Stimulated activated CD4-positive, alpha-beta T cell treated with anti-CD3 and anti-CD28 coated beads, Interleukin-15, amount 100 ng/mL, for 48 hours (primary cell): Measurements from ENCODE around the gene PTPRN2.

Experiments
- DNase-seq, 2 donors: peaks; one replicate each; pipeline ENCODE4 v3.0.0-alpha.2; 2020; ENCODE audit warnings: low read depth in 2 of 2

Gene PTPRN2

DNA sequence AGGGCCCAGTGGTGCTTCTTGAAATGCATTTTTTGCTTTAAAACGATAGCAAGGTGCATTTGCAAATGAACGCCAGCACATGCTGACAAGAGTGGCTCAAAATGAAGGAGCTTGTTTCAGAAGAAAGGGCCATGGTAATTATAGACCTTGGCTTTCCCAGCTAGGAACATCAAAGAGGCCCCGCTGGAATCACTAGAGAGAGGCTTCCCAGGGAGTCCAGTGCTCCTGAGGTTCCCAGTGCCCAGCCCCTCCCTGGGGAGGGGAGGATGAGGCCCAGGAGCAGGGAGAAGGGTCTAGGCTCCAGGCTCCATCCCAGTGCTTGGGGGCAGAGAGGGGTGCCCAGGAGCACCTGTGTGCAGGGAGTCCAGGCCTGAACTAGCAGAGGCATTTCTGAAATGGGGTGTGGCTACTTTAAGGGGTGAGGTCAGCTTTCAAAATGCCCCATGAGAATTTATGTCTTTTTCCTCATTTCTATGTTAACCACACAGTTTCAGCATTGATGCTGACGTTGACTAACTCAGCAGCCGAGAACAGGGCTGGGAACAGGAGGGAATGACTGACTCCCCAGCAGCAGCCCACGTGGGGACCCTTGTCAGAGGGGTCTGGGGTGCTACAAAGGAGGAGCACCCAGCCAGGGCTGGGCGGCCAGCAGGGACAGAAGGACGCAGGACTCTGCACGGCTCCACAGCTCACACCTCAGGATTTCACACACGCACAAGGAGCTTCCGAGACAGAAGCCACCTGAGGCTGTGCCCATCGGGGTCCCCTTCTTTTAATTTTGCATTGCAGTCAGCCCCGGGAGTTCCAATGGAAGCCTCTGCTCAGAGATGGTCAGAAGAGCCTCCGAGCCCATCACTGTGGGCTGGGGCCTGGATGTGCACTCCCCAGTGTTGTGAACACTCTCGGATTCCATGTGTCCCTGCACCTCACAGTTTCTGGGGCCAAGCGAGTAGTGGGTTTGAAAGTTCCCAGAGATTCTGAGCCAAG lies 570.2 kb downstream of the PTPRN2 start:
- DNase-seq = no peak

DNA sequence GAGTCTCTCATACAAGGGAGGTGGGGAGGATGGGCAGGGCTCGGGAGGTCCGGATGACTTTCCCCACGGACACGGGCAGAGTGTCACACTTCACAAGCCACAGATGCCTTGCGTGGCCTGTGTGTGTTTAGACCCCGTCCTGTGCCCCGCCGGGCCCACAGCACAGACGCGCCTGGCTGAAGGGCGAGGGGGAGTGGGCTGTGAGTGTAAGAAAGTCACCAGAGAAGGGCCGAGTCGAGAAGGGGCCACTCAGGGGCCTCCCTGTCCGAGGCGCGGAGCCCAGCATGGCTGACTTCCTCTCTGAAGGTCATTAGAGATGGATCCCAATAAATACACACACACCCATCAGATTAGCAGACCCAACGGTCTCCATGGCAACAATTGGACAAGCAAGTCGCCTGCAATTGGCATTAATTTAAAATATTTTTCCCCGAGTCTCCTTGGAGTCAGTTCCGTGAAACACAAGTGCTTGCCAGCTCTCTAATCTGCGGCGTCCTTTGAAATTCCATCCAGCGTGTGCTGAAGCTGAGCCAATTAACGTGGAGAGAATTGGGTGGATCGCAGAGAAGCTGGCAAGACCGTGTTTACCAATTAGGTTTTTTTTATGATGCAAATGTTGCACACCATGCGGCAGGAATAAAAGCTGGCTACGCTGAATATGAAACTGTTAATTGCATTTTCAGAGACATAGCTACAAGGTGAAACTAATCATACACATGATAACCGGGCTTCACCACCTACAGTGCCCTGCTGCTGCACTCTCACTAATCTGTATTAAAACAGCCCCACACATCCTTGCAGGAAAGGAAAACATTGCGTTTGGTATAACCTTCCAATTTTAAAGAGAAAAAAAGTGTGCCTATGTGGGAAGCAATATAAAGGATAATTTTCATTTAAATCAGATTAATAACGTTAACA lies 571.2 kb downstream of the PTPRN2 start:
- no peak for DNase-seq

DNA sequence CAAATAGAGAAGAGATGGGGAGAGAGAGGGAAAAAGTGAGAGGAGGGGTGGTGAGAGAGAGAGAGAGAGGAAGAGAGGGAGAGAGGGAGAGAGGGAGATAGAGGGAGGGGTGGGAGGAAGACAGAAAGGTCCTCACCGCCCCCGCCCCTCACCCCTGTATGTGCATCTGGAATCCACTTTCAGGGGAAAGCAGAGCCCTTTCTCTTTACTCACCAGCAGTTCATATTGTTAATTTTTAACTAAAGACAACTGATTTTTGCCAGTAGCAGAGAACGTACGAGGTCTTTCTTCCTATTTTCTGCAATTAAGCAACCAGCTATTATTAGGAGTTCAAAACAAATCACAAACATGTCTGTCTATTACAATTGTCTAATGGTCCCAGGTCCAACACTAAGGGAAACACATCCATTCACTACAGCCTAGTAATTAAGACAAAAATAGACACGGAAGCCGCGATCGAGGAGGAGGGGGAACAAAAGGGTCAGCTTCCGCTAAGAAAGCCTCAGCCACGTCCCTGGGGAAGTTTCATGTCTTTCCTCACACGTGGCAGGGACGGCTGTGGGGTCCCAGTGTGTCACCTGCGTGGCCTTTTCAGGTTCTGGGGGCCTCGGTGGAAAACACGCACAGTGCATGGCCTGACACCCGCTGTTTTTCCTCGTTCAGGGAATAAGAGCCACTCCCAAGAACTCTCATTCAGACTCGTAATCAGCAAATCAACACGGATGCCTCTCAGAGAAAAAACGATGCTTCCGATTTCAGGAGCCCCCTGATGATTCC lies 572.0 kb downstream of the PTPRN2 start:
- DNase-seq = no peak

DNA sequence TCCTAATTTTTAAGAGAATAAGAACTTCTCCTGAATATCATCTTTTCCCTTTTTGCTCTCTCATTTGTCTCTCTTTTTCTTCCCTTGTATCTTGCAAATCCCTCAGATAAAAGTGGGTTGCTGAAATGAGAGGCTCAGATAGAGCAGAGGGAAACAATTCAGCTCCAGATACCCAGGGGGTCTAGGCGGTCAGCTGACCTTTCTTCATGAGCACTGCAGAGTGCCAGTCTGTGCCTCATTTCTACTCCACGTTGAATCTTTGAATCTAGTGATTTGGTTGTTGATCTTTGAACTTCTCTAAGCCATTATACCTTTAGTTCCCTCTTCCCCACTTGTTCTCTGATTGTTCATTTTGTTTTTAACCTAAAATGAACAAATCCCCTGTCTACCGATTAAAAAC lies 572.6 kb downstream of the PTPRN2 start:
- no peak for DNase-seq

DNA sequence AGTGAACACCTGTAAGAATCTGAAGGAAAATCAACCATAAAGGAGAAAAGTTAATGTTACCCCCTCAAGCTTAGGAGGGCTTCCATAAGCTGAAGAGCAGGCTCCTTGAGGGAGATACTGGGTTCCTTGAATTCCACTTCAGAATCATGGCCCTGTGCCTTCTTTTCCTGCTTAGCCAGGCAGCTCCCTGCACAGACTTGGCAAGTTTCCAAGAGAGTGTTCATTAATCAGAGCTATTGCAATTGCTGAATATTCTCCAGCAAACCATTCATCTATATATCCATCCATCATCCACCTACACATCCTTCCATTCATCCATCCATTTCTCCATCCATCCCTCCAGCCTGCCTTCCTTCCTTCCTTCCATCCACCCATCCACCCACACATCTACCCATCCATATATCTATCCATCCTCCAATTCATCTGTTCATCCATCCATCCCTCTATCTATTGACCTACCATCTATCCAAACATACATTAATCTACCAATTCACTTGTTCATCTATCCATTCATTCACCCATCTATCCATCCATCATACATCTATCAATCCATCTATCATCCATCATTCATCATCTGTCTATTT lies 574.4 kb downstream of the PTPRN2 start:
- no peak for DNase-seq

DNA sequence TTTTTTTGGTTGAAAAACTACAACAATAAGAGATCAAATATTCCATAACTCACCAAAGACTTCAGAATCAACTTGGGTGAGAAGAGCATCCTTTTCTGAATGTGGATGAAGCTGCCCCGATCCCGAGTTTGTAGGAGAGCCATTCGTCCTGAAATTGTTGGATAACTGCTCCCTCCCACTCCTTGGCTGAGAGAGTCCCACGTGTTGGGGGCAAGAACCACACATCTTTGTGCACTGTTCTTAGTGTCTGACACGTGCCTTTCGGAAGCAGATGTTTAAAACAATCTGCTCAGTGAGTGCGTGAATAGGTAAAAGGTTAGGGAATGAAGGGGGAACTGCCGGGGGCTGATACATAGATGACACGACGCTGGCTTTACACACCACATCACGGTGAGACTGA lies 575.7 kb downstream of the PTPRN2 start:
- no peak for DNase-seq

DNA sequence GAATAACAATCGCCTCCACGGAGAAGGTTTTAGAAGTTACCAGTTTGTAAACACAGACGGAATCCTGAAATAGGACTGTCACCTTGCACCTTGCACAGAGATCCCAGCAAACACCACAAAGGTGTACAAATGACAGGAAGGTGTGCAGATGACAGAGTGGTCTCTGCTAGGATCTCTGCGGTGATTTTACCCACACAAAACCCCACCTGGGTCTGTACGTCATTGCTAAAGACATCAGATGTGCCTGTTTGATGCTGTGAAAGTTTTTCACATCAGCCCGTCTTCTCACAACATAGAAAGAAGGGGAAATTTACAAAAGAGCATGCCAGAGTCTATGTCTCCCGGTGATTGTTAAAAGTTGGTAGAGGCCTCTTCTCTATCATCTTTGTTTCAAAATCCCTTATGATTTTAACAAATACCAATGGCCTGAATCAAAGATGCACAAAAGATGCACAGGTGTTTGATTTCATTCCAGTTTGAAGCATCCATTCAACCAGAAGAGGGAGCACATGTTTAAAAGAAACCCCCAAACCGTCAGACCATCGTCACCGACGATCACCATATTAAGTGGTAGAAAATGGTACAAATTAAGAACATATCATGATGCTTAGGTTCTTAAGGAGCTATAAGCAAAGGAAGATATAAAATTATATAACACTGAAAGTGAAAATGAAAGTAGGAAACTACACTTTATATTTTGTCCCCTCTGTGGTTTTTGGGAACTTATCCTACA lies 576.5 kb downstream of the PTPRN2 start:
- DNase-seq = no peak

DNA sequence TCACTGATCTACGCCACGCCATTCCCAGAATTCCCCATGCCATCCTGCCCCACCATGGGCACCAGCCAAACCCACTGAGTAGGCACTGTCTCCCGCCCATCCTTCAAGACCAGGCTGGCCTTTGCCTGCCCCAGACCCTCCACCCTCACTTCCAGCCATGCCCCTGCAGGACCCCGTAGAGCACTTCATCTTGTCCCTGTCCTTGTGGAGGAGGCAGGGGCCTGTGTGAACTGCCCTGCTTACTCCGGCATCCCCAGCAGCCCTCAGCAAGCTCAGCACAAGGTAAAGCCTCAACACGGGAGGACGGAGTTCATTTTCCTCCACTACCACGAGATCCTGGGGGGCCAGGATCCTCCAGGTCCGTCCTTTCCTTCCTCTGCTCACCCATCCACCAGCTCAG lies 577.7 kb downstream of the PTPRN2 start:
- no peak for DNase-seq

DNA sequence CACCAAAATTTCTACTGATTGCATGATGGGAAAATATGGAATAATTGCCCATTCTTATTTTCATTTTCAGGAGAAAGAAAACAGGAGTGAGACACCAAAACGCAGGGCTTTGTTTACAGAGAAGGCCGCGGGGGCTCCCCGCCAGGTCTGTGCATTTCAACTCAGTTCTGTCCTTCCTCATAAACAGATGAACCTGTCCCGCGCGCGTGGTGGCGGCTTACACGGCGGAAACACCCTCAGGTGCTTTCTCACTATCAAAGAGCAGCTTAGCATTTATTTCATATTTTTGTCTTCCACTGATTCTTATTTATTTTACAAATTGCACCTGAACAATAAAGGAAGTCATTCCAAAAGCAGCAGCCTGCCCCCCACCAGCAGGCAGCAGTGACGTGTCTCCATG lies 579.4 kb downstream of the PTPRN2 start:
- DNase-seq = no peak

DNA sequence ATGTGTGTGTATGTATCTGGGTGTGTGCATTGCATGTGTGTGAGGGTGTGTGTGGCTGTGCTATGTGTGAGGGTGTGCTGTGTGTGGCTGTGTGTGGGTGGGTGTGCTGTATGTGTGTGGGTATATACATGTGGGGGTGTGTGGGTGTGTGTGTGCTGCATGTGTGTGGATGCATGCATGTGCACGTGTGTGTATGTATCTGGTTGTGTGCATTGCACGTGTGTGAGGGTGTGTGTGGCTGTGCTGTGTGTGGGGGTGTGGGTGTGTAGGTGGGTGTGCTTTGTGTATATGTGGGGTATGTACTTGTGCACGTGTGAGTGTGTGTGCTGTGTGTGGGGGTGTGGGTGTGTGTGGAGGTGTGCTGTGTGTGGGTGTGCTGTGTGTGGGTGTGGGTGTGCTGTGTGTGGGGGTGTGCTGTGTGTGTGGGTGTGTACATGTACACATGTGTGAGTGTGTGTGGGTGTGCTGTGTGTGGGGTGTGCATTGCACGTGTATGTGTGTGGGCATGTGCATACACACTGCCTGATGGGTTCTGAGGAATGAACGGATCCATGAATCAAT lies 579.8 kb downstream of the PTPRN2 start:
- no peak for DNase-seq

DNA sequence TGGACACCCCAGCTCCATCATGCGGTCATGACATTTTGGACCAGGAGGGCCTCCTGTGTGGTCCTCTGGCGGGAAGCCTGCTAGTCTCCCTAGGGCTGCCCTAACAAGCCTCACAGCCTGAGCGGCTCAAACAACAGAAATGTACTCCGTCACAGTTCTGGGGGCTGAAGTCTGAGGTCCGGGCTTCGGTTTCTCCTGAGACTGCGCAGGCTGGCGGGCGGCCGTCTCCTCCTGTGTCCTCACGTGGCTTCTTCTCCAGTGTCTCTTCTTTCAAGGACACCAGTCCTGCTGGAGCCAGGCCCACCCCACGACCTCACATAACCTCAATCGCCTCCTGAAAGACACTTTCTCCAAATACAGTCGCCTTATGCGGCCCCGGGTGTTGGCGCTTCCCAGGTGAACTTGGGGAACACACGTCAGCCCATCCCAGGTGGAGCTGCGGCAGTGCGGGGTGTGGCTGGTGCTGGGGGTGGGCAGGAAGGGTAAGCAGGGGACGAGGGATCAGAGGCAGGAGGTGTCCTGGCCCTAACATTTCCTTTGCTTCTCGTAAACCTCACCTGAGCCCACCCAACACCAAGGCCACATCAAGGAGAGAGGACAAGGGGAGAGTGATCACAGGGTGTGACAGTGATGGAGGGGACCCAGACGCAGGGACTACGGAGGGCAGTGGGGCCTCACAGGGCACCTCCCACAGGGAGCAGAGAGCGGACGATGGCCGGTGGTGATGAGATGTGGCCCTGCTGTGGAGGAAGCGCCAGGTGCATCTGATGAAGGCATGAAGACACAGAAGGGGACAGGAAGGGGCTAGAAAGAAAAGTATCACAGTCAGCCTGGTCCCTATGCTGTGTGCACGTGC lies 580.6 kb downstream of the PTPRN2 start:
- no peak for DNase-seq

DNA sequence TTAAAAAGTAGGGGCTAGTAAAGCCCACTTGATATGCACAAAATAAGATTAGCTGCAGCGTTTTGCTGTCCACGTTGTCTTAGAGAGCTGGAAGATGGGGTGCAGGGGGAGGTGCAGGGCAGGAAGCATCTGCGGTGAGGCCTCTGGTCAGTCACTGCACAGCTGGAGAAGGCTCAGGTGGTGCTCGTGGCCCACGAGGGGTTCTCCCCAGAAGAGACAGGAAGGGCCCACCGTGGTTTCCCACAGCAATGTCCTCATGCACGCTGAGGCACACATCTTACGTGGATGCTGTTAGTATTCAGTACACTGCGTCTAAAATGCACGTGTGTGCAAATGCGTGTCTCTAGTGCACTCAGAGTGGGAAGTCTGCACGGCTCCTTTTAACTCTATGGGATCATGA lies 582.1 kb downstream of the PTPRN2 start:
- no peak for DNase-seq

DNA sequence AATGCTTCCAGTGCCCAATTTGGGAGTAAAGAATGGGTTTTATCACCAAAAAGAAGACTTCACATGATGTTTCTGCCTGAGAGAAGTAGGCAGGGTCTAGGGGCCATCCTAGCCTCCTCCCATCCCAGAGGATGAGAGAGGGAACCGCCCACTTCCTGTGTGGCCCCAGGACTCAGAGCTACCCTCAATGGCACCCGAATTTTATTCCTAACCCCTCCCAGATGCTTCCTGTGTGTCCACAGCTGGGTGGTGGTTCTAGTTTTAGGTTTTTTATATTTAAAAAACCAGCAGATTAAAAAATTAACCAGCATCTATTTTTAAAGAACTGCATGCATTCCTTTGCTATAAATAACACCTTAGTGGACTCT lies 583.5 kb downstream of the PTPRN2 start:
- DNase-seq = no peak

DNA sequence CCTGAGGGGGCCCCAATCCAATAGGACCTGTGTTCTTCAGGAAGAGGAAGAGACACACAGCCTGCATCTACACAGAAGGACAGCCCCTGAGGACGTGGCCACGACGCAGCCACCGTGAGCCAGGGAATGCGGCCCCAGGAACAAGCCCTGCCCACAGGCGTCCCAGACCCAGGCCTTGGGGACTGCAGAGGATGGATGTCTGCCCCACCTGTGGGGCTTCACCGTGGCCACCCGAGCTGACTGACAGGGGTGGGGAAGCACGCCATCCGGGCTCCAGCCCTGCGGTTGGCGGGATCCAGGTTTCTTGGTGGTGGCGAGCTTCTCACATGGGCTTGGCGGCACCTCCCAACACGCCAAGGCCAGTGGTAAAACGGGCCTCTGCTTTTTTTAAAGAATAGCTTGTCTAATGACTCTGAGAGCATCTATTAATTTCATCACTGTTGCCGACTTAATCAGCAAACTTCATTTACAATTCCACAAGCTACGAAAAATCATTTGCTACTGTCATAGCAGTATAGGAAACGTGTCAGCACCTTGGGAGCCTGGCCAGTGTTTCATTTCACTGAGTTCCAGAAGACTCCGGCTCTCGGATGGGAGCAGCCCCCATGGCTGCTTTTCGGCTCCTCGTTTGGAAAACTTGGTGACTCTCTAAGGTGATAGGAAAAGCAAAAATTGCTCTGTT lies 584.0 kb downstream of the PTPRN2 start:
- no peak for DNase-seq

DNA sequence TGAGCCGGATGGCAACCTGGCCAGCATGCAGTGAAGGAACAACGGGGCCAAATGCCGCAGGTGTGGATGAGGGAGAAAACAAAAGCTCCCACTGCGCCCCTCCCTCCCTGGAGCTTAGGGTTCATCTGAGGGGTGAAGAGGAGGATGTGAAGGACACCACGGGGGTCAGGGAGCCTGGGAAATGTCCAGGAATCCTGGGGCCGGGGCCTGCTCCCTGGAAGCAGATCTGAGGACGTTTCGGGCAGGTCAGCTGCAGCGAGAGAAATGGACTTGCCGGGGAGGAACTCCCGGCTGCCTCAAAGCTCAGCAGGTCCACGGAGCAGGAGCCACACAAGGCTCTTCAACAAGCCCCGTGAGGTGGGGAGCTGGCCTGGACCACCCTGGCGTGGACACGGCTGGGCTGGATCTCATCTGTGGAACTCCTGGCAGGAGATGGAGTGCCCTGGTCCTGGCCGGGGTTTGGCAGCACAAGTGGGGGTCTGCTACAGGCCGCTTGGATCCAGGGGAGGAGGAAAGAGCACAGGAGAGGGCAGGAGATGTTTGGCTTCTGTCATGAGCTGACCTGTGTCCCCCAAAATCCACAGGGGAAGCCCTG lies 585.0 kb downstream of the PTPRN2 start:
- DNase-seq = no peak

DNA sequence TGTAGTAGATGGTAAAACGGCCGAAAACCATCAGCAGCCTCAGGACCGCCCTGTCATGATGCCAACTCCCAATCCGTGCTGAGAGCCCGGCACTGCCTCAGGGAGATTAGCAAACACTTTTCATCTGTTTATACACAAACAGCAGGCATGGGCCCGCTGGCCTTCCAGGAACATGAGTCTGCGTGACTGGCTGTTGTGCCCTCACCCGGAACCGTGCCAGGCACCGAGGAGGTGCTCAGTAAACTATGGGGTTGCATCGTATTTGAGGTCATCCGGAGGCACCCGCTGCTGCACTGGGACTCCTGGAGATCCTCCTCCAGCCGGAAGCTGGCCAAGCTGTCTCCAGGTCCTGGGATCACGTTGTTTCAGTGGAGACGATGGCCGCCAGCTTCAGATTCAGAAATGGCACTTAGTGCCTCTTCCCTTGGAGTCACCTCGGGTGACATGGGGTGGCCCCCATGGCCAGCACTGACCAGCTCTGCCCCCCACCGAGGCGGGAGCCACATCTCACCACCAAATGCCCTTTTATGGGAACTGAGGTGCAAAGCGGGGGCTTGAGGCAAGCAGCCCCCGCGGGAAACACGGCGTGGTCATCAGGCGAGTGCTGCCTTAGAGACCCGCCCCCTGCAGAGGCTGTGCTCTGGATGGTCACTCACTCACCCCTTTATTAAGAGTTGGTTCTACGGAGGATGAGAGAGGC lies 585.9 kb downstream of the PTPRN2 start:
- DNase-seq = no peak

DNA sequence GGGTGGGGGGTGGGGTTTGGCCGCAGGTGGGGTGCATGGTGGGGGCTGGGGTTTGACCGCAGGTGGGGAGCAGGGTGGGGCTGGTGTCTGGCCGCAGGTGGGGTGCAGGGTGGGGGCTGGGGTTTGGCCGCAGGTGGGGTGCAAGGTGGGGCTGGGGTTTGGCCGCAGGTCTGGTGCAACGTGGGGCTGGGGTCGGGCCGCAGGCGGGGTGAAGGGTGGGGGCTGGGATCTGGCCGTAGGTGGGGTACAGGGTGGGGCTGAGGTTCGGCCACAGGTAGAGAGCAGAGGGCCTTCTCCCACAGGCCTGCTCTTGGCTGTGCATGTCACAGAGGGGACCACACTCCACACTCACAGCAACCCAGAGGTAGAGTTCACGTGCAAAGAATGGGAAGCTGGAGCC lies 586.6 kb downstream of the PTPRN2 start:
- DNase-seq = no peak

DNA sequence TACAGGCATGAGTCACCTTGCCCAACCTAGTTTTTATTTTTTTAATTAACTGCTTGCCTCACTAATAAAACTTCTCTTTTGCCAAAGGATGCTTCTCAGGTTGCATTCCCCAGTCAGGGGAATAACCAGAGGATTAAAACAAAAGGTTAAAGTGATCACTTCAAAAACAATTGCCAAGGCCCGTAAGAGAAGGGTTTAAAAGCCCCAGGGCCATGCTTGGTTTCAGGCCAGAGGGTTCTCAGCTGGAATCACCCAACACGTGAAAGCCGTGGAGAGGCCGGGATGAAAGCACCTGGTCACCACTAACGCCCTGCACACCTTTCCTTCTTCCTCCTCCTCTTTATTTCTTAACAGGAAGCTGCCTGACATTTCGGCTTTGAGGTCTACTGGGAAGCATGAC lies 587.5 kb downstream of the PTPRN2 start:
- DNase-seq = no peak
